NCI-H187 (cell line): ENCODE results near the gene RAB27A.
"Not testable (repeated sequence)": the region's sequence is repeated elsewhere in the genome, so short reads cannot be mapped to it uniquely, and the experiment has no call there.

ENCODE experiments used
- DNase-seq, 2 experiments: peaks; one replicate each; lab custom pipeline; 2025; lab: John Stamatoyannopoulos, UW

Gene RAB27A

DNA sequence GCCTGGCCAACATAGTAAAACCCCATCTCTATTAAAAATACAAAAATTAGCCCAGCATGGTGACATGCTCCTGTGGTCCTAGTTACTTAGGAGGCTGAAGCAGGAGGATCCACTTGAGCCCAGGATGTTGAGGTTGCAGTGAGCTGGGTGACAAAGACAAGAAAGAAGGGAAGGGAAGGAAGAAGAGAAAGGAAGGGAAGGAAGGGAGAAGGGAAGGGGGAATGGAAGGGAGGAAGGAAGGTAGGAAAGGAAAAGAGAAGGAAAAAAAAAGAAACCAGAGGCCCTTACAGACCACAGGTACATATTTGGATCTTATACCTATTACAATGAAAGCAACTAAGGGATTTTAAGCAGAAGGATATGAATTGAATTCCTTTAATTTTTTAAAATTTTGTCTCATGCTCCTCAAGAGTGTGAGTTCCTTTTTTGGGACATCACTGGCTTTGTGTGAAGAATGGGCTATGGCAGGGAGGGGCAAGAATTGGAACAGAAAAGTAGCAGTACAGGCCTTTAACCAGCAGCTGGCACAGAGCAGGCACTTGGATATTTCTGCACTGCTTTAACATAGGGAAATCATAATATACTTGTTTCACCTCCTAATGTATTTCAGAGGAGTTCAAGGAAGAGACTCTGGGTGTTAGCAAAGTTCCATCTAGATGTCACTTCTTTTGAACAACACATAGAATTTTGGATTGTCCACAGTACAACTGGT lies 7.9 kb downstream of the RAB27A start:
- DNase-seq: no peak

- not testable (repeated sequence) for DNase-seq
These were observed 9.0 kb downstream of the RAB27A start for GRCh38 chr15:55280589-55280988.

DNA sequence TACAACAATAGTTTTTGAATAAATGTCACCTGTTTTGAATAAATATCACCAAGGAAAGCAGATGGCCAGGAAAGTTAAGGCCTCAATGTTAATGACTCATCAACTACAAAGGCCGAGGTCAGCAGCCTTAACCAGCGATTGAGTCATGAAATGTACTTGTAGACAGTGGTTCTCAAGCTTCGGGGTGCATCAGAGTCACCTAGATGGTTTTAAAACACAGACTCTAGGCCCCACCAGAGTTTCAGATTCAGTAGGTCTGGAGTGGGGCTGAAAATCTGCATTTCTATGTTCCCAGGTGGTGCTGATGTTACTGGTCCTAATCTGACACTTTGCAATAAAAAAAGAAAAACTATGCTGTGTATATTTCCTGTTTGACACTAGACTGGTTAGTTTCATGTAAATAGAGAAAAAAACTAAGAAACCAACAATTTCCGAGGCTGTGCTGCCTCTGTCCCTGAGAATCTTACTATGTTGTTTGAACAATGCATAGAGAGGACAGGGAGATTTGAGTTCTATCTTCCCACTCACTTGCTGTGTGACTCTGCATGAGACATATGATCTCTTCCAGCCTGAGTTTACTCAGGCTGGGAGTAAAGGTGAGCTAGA lies 9.8 kb downstream of the RAB27A start:
- DNase-seq: no peak

DNA sequence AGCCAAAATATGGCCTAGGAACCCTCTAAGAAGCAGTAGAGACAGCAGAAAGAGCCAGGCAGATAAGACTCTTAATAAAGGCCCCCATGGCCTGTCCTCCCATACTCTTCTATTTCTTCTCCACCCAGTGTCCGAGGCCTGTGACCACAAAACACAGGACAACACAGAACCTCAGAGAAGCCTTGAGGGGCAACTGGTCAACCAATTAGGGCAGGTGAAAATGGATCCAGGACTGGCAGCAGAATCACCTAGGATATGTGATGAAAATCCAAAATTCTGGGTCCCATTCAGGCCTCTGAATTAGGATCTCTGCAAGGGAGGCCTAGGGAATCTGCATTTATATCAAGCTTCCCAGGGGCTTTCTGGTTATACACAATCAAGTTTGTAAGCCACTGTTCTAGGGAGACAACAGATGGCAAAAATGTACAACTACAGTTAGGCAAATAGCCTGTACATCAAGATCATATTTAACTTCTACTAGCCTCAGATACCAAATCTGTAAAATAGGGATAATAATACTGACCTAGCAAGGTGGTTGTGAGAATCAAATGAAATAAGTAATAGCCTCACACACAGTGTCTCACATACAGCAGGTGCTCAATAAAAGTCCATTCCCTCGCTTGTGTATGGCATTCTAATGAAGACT lies 10.4 kb downstream of the RAB27A start:
- DNase-seq: no peak

DNA sequence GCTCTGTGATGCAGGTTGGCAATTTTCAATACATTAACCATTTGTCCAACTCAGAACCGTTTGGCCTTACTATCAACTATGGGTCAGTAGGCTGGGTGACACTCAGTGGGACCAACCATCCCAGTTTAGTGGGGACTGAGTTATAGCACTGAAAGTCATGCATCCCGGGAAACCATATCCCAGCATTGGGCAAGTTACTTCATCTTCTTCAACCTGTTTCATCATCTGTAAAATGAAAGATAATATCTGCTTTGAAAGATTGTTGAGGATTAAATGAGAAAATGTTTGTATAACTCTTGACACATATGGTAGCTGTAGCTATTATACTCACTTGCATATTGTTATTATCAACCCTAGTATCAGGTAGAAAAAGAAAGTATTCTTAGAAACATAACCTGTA lies 11.9 kb downstream of the RAB27A start:
- DNase-seq: no peak

DNA sequence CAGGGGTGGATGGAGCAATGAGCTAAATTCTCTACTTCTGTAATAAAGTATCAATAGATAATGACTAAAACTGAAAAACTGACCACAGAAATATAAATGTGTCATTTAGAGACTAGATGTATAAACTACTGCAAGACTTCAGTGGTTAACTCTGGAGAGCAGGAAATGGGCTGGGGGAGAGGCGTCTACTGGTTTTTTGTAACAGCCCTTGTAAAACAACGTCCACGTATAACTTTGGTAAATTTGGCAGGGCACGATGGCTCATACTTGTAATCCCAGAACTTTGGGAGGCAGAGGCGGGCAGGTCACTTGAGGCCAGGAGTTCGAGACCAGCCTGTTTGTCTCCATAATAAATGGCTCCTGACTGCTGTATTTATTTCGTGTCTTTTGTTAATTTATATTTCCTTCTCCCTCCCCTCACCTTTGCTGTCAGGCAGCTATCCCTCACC lies 12.5 kb downstream of the RAB27A start:
- DNase-seq: no peak

DNA sequence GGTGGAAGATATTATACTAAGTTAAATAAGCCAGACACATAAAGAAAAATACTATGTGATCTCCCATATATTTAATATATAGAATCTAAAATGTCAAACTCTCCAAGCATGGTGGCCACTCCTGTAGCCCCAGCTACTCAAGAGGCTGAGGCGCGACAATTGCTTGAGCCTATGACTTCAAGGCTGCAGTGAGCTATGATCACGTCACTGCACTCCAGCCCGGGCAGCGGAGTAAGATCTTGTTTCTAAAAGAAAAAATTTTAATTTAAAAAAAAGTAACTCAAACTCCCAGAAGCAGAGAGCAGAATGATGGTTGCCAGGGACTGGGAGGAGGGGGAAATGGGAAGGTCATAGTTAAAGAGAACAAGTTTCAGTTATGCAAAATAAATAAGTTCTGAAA lies 13.3 kb downstream of the RAB27A start:
- DNase-seq: no peak

DNA sequence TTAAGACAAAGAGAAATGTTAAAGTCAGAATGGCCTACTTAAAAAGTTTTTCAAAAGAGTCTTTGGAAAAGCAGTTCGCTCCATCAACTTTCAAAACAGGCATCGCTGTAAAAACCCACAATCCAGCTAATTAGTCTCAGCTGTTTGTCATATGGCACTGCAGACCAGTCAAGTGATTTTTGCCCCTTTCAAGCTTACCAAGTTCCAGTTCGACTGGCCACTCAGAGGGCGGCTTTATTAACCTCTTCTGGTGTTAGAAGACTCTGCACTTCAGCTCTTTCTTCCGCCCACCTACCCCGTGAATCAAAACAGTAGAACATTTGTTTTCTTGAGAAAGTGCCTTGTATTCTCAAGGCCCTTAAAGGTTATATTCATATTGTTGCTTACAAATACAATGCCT lies 19.3 kb downstream of the RAB27A start:
- no peak for DNase-seq

DNA sequence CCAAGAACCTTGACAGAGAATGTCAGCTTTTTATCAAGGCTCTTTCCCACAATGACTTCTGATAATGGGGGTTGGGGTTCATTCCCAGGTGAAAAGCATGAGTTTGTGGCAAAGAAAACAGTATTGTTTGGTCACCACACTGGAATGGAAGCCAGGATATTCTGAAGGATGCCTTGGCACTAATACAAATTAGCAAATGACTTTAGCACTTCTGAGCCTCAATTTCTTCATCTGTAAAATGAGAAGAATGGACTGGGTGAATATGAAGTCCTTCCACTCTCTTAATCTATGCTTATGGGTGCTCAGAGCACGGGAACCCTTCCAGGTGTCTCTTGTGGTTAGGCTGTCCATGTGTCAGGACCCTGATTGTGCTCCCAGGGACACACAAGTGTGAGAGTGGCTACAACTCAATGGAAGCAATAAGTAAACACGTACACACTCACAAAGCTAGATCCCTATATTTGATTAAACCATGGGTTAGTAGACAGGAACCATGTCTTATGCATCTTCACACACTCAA lies 21.4 kb downstream of the RAB27A start:
- no peak for DNase-seq

GRCh38 chr15:55267401-55268175 lies 22.0 kb downstream of the RAB27A start:
- no peak for DNase-seq

DNA sequence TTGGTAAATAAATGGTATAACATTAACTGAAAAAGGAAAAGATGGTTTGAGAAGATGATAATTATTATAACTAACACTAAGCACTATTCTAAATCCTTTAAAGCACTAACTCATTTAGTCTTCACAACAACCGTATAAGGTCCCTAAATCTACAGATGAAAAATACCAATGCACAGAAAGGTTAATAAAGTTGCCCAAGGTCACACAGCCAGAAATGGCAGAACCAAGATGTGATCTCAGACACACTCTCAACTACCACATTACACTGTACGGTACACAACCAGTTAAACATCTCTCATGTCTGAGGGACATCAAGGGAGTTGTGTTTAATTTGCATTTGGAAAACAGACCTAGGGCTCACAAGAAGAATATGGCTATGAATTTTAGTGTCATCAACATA lies 23.1 kb downstream of the RAB27A start:
- no peak for DNase-seq

DNA sequence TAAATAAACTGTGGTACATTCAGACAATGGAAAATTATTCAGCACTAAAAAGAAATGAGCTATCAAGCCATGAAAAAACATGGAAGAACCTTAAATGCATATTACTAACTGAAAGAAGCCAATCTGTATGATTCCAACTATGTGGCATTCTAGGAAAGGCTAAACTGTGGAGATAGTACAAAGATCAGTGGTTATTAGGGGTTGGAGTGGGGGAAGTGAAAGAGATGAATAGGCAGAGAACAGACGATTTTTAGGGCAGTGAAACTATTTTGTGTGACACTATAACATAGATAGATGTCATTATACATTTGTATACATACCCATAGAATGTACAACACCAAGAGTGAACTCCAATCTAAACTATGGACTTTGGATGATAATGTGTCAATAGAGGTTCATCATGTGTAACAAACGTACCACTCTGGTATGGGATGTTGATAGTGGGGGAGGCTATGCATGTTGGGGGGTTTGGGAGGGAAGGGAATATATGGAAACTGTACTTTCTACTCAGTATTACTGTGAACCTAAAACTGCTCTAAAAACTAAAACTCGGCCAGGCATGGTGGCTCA lies 29.0 kb downstream of the RAB27A start:
- DNase-seq: no peak

- no peak for DNase-seq
These were observed 31.7 kb downstream of the RAB27A start for GRCh38 chr15:55257938-55258337.

GRCh38 chr15:55257012-55257670 lies 32.5 kb downstream of the RAB27A start:
- no peak for DNase-seq

- DNase-seq: no peak
These were observed 33.2 kb downstream of the RAB27A start for GRCh38 chr15:55256281-55257011.

GRCh38 chr15:55255714-55256113 lies 33.9 kb downstream of the RAB27A start:
- DNase-seq: no peak

- DNase-seq: no peak
These were observed 34.5 kb downstream of the RAB27A start for GRCh38 chr15:55254916-55255679.

- no peak for DNase-seq
These were observed 36.0 kb downstream of the RAB27A start for GRCh38 chr15:55253580-55253979.

DNA sequence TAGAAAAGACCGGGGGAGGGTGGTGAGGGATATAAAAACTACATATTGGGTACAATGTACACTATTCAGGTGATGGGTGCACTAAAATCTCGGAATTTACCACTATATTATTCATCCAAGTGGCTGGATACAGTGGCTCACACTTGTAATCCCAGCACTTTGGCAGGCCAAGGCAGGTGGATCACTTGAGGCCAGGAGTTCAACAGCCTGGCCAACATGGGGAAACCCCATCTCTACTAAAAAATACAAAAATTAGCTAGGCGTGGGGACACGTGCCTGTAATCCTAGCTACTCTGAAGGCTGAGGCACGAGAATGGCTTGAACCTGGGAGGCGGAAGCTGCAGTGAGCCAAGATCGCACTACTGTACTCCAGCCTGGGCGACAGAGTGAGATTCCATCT lies 37.4 kb downstream of the RAB27A start:
- not testable (repeated sequence) for DNase-seq

DNA sequence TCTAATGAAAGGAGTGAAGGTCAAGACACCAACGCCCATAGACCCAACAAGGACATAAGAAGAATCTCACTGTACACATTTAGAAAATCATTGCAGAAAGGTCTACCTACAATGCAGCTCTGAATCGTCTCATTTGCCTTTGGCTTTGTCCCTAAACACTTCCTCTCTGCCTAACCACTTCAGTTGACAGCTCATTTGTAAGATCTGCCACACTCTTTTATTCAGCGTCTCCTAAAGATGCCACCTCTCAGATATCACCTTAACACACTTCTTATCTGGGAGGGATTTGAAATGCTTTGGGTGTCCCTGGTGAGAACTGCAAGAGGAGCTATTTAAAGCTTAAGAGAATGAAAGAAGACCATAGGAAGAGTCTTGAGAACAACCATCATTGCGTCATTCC lies 38.7 kb downstream of the RAB27A start:
- DNase-seq: no peak
